ENCODE data around the gene SETDB1. TPM values are rescaled to one million over a fixed set of nuclear protein-coding genes. Genes with fewer than 3 reads are reported as not detected.

Gene SETDB1
- total and polyA plus RNA-seq, 2 of the 13 experiments (the other 11 are each of a cell fraction or from before 2014, with no cell fraction given), result 33.1 to 34.6 TPM

DNA sequence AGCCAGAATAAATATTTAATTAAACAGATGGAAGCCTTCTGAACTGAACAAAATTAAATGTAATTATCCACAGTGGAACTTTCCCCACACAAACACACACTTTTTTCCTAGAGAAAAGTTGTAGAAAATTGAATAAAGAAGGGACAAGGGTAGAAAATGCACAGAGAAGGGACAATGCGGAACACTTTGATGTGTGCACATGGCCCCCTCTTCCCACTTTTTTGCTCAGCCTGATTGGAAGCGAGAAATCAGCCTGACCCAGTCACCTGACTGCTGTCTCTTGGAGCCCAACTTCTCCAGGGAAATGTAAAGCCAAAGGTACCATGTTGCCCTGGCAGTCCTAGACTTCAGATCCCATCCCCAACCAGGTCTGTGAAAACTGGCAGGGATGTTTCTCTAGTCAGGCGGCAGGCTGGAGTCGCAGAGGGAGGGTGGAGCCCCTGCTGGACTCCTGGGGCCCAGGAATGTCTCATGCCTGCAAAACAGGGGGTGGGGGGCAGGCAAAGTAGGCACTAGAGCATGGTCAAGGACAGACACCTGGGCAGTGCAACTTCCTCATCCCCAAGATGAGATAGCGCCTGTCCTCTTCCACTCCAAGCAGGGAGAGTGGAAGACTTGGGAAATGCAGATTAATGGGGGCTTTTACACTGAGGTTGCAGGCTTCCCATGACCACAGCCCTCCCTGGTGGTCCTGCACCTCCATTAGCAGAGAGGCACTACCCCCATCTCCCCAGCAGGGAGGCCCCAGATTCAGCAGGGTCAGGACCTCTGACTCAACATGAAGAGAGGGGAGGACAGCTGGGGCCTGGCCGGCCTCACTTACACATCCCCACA is 45.6 kb downstream of the SETDB1 start (continued):
- TF ChIP-seq ZNF543 (CRISPR knock-in tag; IDR thresholded peaks at IDR 0.05) (peak; percentile 67; the same call in 1 of the 2 replicates), ZNF747 (CRISPR knock-in tag; IDR thresholded peaks at IDR 0.05; ENCODE audit: borderline replicate concordance) (no peak), ZNF317 (CRISPR knock-in tag; IDR thresholded peaks at IDR 0.05) (0 out of 2 replicates have a peak, but pooled peaks have one; percentile 7), ZNF18 (CRISPR knock-in tag; IDR thresholded peaks at IDR 0.05; ENCODE audit: insufficient replicate concordance) (peak; percentile 84), KDM6A (CRISPR knock-in tag; IDR thresholded peaks at IDR 0.05; ENCODE audit: low read depth) (peak; percentile 51; the same call in 1 of the 2 replicates), ETV5 (CRISPR knock-in tag; IDR thresholded peaks at IDR 0.05; ENCODE audit: borderline replicate concordance) (peak; percentile 50), THAP9 (CRISPR knock-in tag; IDR thresholded peaks at IDR 0.05; ENCODE audit: borderline replicate concordance) (0 out of 2 replicates have a peak, but pooled peaks have one; percentile 6), TCF7L2 (IDR thresholded peaks at IDR 0.05; ENCODE audit: low read depth, low read length) (peak; percentile 65; the same call in 1 of the 2 replicates), ZNF644 (CRISPR knock-in tag; IDR thresholded peaks at IDR 0.05; ENCODE audit: low read depth) (peak; percentile 65; the same call in 1 of the 2 replicates), SP140L (CRISPR knock-in tag; IDR thresholded peaks at IDR 0.05; ENCODE audit: borderline replicate concordance) (no peak), GABPA (IDR thresholded peaks at IDR 0.05; ENCODE audit: low read depth, low read length) (no peak), GABPA (CRISPR knock-in tag; IDR thresholded peaks at IDR 0.05; ENCODE audit: low read depth) (0 out of 2 replicates have a peak, but pooled peaks have one; percentile 28), NR2F1 (CRISPR knock-in tag; IDR thresholded peaks at IDR 0.05) (peak; percentile 63 to 80; a peak in 3 of 4 replicates), ZNF383 (CRISPR knock-in tag; IDR thresholded peaks at IDR 0.05; ENCODE audit: borderline replicate concordance) (no peak; the same call in 1 of the 2 replicates)
- TF ChIP-seq, protein P1, sequence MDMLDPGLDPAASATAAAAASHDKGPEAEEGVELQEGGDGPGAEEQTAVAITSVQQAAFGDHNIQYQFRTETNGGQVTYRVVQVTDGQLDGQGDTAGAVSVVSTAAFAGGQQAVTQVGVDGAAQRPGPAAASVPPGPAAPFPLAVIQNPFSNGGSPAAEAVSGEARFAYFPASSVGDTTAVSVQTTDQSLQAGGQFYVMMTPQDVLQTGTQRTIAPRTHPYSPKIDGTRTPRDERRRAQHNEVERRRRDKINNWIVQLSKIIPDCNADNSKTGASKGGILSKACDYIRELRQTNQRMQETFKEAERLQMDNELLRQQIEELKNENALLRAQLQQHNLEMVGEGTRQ (IDR thresholded peaks at IDR 0.05; ENCODE audit: low read depth, low read length), result peak; percentile 79
- TF ChIP-seq, protein P1 (CRISPR knock-in tag; IDR thresholded peaks at IDR 0.05; ENCODE audit: borderline replicate concordance), result peak; percentile 80; the same call in 1 of the 2 replicates
- TF ChIP-seq, protein P2, sequence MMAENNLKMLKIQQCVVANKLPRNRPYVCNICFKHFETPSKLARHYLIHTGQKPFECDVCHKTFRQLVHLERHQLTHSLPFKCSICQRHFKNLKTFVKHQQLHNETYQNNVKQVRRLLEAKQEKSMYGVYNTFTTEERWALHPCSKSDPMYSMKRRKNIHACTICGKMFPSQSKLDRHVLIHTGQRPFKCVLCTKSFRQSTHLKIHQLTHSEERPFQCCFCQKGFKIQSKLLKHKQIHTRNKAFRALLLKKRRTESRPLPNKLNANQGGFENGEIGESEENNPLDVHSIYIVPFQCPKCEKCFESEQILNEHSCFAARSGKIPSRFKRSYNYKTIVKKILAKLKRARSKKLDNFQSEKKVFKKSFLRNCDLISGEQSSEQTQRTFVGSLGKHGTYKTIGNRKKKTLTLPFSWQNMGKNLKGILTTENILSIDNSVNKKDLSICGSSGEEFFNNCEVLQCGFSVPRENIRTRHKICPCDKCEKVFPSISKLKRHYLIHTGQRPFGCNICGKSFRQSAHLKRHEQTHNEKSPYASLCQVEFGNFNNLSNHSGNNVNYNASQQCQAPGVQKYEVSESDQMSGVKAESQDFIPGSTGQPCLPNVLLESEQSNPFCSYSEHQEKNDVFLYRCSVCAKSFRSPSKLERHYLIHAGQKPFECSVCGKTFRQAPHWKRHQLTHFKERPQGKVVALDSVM (CRISPR knock-in tag; IDR thresholded peaks at IDR 0.05), result 0 out of 2 replicates have a peak, but pooled peaks have one; percentile 32
